HUES6 (cell line): ENCODE measurements around the gene HERC3.
A peak's percentile ranks its signal among the peaks of the same experiment; 100 is the strongest.

Experiments
- H3K27ac ChIP-seq: 2 replicates; pipeline ENCODE4 v1.7.0; 2013; ENCODE audit warnings: low read depth, mild to moderate bottlenecking, low read length, inconsistent platforms
- H3K27me3 ChIP-seq: 2 replicates; pipeline ENCODE4 v1.6.1; 2013; ENCODE audit warnings: low read length; ENCODE audit not compliant: control insufficient read depth, insufficient read depth
- H3K36me3 ChIP-seq: 2 replicates; pipeline ENCODE4 v1.6.1; 2013; ENCODE audit warnings: low read length; ENCODE audit not compliant: control insufficient read depth, insufficient read depth
- H3K4me1 ChIP-seq: 2 replicates; pipeline ENCODE4 v1.6.1; 2013; ENCODE audit warnings: low read length; ENCODE audit not compliant: control insufficient read depth, insufficient read depth
- H3K4me3 ChIP-seq: 2 replicates; pipeline ENCODE4 v1.5.1; 2013; ENCODE audit warnings: low read depth, low read length
- H3K9ac ChIP-seq: one replicate; pipeline ENCODE4 v1.6.1; 2013; ENCODE audit warnings: mild to moderate bottlenecking, low read length
- H3K9me3 ChIP-seq: 2 replicates; pipeline ENCODE4 v1.6.1; 2013; ENCODE audit warnings: low read depth, low read length; ENCODE audit not compliant: control insufficient read depth, insufficient read depth

Gene HERC3

DNA sequence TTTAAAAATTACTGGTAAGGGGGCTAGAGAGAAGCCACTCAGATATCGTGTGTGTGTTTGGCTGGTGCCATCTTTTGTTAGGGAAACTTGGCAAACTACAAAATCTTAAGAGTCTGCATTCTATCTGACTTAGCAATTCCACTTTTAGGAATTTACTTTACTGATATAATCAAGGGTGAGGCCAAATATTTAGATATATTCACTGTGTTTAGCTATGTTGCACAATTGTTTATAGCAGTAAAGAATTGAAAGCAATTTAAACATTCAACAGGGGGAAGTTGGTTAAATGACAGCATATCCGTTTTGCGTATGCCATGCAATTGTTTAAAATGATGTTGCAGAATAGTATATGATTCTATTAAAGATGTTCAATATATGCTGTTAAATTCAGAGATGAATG lies 6.4 kb upstream of the HERC3 start:
- no peak overlapping the region for H3K27ac ChIP-seq
- no peak overlapping the region for H3K9ac ChIP-seq
- H3K36me3 ChIP-seq = no peaks in the 10 kb centered on the region
- no peak overlapping the region for H3K4me3 ChIP-seq
- no peaks in the 10 kb centered on the region for H3K9me3 ChIP-seq
- H3K27me3 ChIP-seq = peaks cover 6% of the 10 kb centered on the region
- H3K4me1 ChIP-seq = no peaks in the 10 kb centered on the region

DNA sequence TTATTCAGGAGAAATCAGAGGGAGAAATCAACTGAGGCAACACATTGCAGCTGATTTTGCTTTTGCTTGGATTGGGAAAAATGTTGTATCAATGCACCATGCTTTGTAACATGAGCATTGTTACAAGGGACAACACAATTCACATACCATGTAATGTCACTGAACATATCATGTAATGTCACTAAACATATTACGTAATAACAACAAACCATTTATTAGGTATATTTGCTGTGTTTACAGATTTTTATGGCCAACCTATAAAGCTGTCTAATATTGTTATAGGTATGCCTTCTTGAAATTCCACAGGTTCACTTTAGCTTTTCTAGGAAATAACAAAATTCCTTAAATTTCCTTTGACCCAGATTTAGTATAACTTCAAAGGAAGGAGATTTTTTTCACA lies 5.0 kb upstream of the HERC3 start:
- H3K4me1 ChIP-seq = no peaks in the 10 kb centered on the region
- H3K4me3 ChIP-seq = no peak overlapping the region
- no peak overlapping the region for H3K9ac ChIP-seq
- H3K9me3 ChIP-seq = no peaks in the 10 kb centered on the region
- no peaks in the 10 kb centered on the region for H3K36me3 ChIP-seq
- H3K27ac ChIP-seq = no peak overlapping the region
- peaks cover 15% of the 10 kb centered on the region for H3K27me3 ChIP-seq

DNA sequence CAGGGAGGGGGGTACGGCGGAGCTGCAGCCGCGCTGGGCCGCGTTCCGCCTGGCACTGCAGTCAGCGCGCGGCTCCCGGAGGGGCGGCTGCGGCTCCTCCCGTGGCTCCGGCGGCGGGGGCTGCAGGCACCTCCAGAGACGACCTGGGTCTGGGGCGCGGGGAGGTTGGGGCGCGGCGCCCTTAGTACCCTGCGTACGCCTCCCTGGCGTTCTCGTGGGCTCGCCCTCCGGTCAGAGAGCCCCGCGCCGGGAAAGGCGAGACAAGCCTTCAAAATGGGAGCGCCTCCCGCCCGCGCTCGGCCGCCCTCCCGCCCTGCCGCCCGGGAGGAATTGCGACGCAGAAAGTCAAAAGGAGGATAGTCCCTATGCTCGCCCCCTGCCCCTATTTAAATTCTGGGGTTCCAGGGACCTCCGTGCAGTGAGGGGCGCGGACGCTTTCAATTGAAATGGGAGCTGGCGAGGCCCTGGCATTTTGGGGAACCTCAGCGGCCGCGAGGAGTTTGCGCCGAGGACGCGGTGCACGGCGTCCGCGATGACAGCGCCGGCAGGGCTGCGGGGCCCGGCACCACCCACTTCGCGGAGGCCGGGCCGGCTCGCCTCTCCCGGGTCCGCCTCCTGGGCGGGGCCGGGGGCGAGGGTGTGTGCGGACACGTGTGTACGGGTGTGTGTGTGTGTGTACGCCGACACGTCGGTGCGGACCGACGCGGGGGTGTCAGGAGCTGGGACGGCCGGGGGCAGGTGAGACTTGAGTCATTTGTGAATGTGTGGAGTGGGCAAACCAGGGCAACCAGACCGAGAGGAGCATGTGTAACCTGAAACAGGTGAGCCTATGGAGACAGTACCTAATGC lies 544 bp downstream of the HERC3 start:
- Histone ChIP-seq H3K27ac (no peak overlapping the region), H3K9me3 (no peaks in the 10 kb centered on the region), H3K27me3 (peaks cover 30% of the 10 kb centered on the region), H3K4me1 (peaks cover 6% of the 10 kb centered on the region), H3K36me3 (no peaks in the 10 kb centered on the region), H3K4me3 (peak overlapping the region; percentile 86), H3K9ac (no peak overlapping the region)

- no peak overlapping the region for H3K9ac ChIP-seq
- H3K27ac ChIP-seq = no peak overlapping the region
- no peaks in the 10 kb centered on the region for H3K9me3 ChIP-seq
- peaks cover 37% of the 10 kb centered on the region for H3K4me1 ChIP-seq
- H3K27me3 ChIP-seq = peaks cover 14% of the 10 kb centered on the region
- H3K4me3 ChIP-seq = no peak overlapping the region
- H3K36me3 ChIP-seq = no peaks in the 10 kb centered on the region
Measured at GRCh38 chr4:88597970-88598660, 5.8 kb downstream of the HERC3 start.

GRCh38 chr4:88599298-88599697 lies 7.0 kb downstream of the HERC3 start:
- H3K4me1 ChIP-seq = peaks cover 37% of the 10 kb centered on the region
- H3K9ac ChIP-seq = no peak overlapping the region
- H3K9me3 ChIP-seq = no peaks in the 10 kb centered on the region
- H3K27ac ChIP-seq = no peak overlapping the region
- H3K27me3 ChIP-seq = peaks cover 3% of the 10 kb centered on the region; the same call in 1 of the 2 replicates
- H3K4me3 ChIP-seq = no peak overlapping the region
- H3K36me3 ChIP-seq = no peaks in the 10 kb centered on the region

DNA sequence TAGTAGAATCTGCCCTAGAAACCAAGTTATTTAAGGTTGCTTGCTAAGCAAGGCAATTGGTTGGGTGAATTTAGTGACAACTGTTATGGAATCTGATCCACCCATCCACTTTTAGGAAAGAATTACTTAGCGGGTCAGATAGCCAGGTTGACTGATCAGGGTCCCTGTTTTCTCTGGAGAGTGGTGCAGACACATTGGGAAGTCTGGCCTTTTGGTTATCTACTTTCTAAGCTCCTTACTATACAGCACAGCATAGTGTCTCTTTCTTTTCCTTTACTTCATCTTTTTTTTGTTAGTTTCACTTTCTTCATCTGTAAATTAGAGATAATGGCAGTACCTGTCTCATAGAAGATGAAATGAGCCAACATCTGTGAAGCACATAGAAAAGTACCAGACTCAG lies 7.4 kb downstream of the HERC3 start:
- Histone ChIP-seq H3K9me3 (peaks cover under 1% of the 10 kb centered on the region; the same call in 1 of the 2 replicates), H3K9ac (no peak overlapping the region), H3K27ac (no peak overlapping the region), H3K27me3 (no peaks in the 10 kb centered on the region), H3K4me3 (no peak overlapping the region), H3K4me1 (peaks cover 37% of the 10 kb centered on the region), H3K36me3 (no peaks in the 10 kb centered on the region)

DNA sequence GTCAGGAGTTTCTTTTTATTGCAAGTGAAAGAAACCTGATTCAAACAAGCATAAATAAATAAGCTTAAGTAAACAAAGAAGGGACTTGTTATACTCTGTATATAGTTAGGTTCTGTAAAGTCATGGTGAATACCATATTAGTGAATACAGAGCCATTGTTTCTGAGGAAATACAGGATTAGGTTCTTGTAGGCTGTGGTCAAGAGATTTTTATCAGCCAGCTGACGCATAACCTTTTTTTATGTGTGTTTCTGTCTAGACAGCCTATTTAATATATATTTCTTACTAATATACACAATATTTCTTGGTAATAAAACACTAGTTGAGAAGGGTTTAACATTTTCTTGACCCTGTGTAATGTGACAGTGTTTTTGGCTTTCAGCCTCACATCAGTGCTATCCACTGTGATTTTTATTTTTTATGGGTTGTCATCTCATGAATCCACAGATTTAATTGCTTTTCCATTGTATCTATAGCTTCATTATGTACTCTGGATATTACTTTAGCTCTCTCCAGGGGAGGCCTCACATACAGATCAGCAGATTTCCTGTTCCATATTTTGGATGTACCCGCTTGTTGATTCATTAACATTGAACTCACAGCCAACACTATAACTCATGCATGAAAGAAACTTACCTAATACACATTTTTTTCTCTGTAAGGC lies 8.0 kb downstream of the HERC3 start:
- Histone ChIP-seq H3K36me3 (no peaks in the 10 kb centered on the region), H3K27me3 (no peaks in the 10 kb centered on the region), H3K4me1 (peaks cover 37% of the 10 kb centered on the region), H3K9ac (no peak overlapping the region), H3K4me3 (no peak overlapping the region), H3K9me3 (peaks cover 6% of the 10 kb centered on the region; the same call in 1 of the 2 replicates), H3K27ac (no peak overlapping the region)

DNA sequence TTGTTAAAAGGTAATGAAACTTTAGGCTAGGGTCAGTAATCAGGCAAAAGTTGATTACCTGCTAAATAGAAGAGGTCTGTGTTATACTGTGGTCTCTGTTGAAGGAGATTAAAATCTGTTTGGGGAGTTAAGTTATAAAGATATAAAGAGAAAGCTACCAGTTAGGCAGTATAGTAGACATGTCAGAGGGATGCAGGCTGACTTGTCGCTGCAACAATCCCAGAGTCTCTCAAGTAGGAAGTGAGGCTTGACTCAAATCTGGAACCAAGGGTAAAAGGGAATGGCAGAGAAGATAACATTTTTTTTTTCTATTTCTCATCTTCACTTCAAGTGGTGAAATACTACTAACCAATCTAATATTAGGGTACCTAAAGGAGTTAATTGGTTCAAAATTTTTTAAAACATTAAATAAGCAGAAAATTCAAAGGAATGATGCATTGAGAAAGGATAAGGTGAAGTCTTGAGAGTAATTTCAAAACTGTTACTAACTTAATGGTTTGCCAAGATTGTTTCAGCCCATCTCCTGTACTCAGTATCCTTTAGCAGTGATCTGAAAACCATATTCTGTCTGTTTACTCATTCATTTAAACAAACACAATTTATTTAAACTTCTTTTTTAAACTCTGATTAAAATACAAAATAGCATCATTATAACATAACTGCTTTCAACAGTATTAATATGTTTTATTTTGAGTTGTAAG lies 12.8 kb downstream of the HERC3 start:
- Histone ChIP-seq H3K4me3 (no peak overlapping the region), H3K27ac (no peak overlapping the region), H3K9me3 (peaks cover 21% of the 10 kb centered on the region), H3K36me3 (peaks cover 7% of the 10 kb centered on the region), H3K27me3 (no peaks in the 10 kb centered on the region), H3K4me1 (peaks cover 12% of the 10 kb centered on the region), H3K9ac (no peak overlapping the region)

- no peak overlapping the region for H3K4me3 ChIP-seq
- H3K27me3 ChIP-seq = no peaks in the 10 kb centered on the region
- H3K9ac ChIP-seq = no peak overlapping the region
- H3K9me3 ChIP-seq = peaks cover 21% of the 10 kb centered on the region
- H3K36me3 ChIP-seq = peaks cover 7% of the 10 kb centered on the region
- H3K4me1 ChIP-seq = peaks cover 7% of the 10 kb centered on the region
- H3K27ac ChIP-seq = no peak overlapping the region
Measured at GRCh38 chr4:88605736-88606135, 13.5 kb downstream of the HERC3 start.

GRCh38 chr4:88606832-88607231 lies 14.6 kb downstream of the HERC3 start:
- Histone ChIP-seq H3K9me3 (peaks cover 21% of the 10 kb centered on the region), H3K36me3 (peaks cover 7% of the 10 kb centered on the region), H3K4me1 (peaks cover 2% of the 10 kb centered on the region; the same call in 1 of the 2 replicates), H3K27me3 (no peaks in the 10 kb centered on the region), H3K4me3 (no peak overlapping the region), H3K9ac (no peak overlapping the region), H3K27ac (no peak overlapping the region)
